SK-N-DZ (cell line): ENCODE results near the gene FERMT2.

ENCODE experiments used
- DNase-seq: peaks from one replicate; pipeline ENCODE4 v3.0.0-alpha.2; 2015; ENCODE audit warnings: low spot score

The FERMT2 gene

DNA sequence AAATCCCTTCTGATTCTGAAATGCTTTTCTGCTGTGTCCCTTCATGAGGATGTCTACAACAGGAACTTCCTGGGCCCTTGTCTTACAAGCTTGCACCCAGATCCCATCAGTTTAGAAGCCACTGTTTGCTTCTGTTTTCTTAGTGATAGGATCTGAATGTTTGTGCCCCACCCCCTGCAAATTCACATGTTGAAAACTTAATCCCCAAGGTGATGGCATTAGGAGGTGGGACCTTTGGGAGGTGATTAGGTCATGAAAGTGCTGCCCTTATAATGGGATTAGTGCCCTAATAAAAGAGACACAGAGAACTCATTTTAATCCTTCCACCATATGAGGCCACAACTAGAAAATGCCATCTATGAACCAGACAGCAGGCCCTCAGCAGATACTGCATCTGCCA, 123.4 kb downstream of the FERMT2 start:
- DNase-seq = no peak

DNA sequence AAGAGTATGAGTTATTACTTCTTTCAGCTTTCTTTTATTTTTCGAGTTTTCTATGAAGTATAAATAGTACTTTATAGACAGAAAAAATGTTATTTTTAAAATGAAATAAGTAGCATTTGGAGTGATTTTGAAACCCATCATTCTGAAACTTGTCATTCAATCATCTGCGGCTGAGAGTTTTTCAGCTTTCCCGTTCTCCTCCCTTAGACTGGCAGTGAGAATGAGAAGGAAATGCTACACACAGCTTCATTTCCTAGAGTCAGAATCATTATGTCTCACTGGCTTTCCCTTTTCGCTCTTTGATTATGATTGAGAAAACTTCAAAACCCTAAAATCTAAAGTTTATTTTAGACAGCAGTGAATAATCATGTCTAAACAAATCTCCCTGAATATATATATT, 125.8 kb downstream of the FERMT2 start:
- DNase-seq = no peak

GRCh38 chr14:52824462-52824861, 126.4 kb downstream of the FERMT2 start:
- DNase-seq = no peak

DNA sequence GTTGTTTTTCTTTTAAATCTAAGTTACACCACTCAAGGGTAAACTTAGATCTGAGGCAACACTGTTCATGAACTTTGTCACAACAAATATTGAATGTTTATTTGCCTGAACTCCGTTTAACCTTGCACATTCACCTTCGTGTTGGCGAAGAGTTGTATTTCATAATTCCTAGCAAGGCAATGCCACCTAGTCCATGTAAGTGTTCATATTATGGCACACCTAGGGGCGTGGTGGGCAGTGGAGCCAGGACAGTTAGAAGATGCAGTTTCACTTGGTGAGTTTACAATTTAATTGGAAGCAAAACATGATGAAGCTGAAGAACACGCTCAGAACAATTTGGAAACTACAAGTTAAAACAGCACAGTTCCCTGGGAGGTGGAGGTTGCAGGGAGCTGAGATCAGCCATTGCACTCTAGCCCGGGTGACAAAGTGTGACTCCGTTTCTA, 129.0 kb downstream of the FERMT2 start:
- DNase-seq = no peak

DNA sequence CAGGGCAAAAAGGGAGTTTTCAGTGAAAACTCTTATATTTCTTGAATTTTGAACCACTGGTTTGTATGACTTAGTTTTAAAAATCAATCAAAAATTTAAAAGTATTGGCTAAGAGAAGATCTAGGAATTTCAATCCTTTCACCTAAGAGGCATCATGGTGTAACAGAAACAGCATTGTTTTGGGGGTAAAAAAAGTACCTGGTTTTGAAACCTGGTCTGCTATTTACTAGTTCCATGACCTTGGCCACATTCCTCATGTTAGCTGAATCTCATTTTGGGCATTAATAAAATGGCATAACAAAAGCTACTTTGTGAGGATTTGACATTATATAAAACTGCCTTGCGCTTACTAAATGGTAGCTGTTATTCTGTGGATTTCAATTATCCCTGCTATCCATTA, 142.7 kb downstream of the FERMT2 start:
- no peak for DNase-seq
